Measurements from ENCODE around the gene KRT84. TPM values are rescaled to one million over a fixed set of nuclear protein-coding genes. Genes with fewer than 3 reads are reported as not detected.
"Not testable (repeated sequence)": the region's sequence is repeated elsewhere in the genome, so short reads cannot be mapped to it uniquely, and the experiment has no call there.

Gene KRT84
- total RNA-seq, 1 donor from 2014 or later: not detected

- no peak for DNase-seq (ENCODE audit: low spot score)
These were observed 26.4 kb upstream of the KRT84 start for GRCh38 chr12:52411815-52412214.

- not testable (repeated sequence) for DNase-seq (ENCODE audit: low spot score)
These were observed 25.3 kb upstream of the KRT84 start for GRCh38 chr12:52410589-52411248.

GRCh38 chr12:52407918-52408317, 22.5 kb upstream of the KRT84 start:
- DNase-seq (ENCODE audit: low spot score): no peak

GRCh38 chr12:52405922-52406385, 20.5 kb upstream of the KRT84 start, which contains the start of gene KRT82:
KRT82 (minus strand) TSS chr12:52406335; CDS start chr12:52406277, 58 bp downstream.
- no peak for DNase-seq (ENCODE audit: low spot score)

- no peak for DNase-seq (ENCODE audit: low spot score)
These were observed 19.5 kb upstream of the KRT84 start for GRCh38 chr12:52404951-52405350.

GRCh38 chr12:52403561-52403960, 18.1 kb upstream of the KRT84 start:
- DNase-seq (ENCODE audit: low spot score): no peak

- no peak for DNase-seq (ENCODE audit: low spot score)
These were observed 17.6 kb upstream of the KRT84 start for GRCh38 chr12:52402873-52403540.

- no peak for DNase-seq (ENCODE audit: low spot score)
These were observed 16.9 kb upstream of the KRT84 start for GRCh38 chr12:52402377-52402776.

GRCh38 chr12:52401926-52402325, 16.5 kb upstream of the KRT84 start:
- no peak for DNase-seq (ENCODE audit: low spot score)

GRCh38 chr12:52401526-52401925, 16.1 kb upstream of the KRT84 start:
- DNase-seq (ENCODE audit: low spot score): no peak

- no peak for DNase-seq (ENCODE audit: low spot score)
These were observed 15.5 kb upstream of the KRT84 start for GRCh38 chr12:52400906-52401305.

- DNase-seq (ENCODE audit: low spot score): no peak
These were observed 14.3 kb upstream of the KRT84 start for GRCh38 chr12:52399756-52400155.

GRCh38 chr12:52398176-52398575, 12.7 kb upstream of the KRT84 start:
- DNase-seq (ENCODE audit: low spot score): no peak

- no peak for DNase-seq (ENCODE audit: low spot score)
These were observed 11.2 kb upstream of the KRT84 start for GRCh38 chr12:52396656-52397055.

- no peak for DNase-seq (ENCODE audit: low spot score)
These were observed 10.4 kb upstream of the KRT84 start for GRCh38 chr12:52395761-52396434.

- DNase-seq (ENCODE audit: low spot score): no peak
These were observed 9.5 kb upstream of the KRT84 start for GRCh38 chr12:52394836-52395405.

GRCh38 chr12:52392465-52393007, 7.1 kb upstream of the KRT84 start:
- no peak for DNase-seq (ENCODE audit: low spot score)

GRCh38 chr12:52391618-52392002, 6.2 kb upstream of the KRT84 start:
- no peak for DNase-seq (ENCODE audit: low spot score)

GRCh38 chr12:52390739-52391617, 5.5 kb upstream of the KRT84 start:
- DNase-seq (ENCODE audit: low spot score): no peak

- no peak for DNase-seq (ENCODE audit: low spot score)
These were observed 4.1 kb upstream of the KRT84 start for GRCh38 chr12:52389313-52390207.
